ENCODE measurements around the gene ITGAX.
"Not testable (repeated sequence)": the region's sequence is repeated elsewhere in the genome, so short reads cannot be mapped to it uniquely, and the experiment has no call there.

The ITGAX gene

DNA sequence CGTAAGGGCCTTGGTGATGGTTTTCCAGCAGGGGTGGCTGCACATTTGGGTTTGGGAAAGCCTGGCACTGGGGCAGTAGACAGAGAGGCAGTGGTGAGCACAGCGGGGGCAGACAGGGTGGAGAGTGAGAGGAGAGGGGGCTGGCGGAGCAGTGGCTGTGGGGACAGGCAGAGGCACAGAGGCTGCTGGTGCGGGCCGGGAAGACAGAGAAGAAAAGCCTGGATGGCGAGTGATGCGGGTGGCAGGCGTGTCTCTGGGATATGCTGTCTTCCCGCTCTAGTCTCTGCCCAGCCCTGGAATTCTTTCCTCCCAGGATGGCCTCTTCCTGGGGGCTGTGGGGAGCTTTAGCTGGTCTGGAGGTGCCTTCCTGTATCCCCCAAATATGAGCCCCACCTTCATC is 55.1 kb downstream of the ITGAX start:
- no peak overlapping the region for H3K4me3 ChIP-seq (ENCODE audit: low read length)
- no peak for DNase-seq (ENCODE audit: low read depth)
- TF ChIP-seq, protein P1, sequence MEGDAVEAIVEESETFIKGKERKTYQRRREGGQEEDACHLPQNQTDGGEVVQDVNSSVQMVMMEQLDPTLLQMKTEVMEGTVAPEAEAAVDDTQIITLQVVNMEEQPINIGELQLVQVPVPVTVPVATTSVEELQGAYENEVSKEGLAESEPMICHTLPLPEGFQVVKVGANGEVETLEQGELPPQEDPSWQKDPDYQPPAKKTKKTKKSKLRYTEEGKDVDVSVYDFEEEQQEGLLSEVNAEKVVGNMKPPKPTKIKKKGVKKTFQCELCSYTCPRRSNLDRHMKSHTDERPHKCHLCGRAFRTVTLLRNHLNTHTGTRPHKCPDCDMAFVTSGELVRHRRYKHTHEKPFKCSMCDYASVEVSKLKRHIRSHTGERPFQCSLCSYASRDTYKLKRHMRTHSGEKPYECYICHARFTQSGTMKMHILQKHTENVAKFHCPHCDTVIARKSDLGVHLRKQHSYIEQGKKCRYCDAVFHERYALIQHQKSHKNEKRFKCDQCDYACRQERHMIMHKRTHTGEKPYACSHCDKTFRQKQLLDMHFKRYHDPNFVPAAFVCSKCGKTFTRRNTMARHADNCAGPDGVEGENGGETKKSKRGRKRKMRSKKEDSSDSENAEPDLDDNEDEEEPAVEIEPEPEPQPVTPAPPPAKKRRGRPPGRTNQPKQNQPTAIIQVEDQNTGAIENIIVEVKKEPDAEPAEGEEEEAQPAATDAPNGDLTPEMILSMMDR (IDR thresholded peaks at IDR 0.05; ENCODE audit: insufficient read depth, low read depth, low read length, missing control alignments), result no peak

DNA sequence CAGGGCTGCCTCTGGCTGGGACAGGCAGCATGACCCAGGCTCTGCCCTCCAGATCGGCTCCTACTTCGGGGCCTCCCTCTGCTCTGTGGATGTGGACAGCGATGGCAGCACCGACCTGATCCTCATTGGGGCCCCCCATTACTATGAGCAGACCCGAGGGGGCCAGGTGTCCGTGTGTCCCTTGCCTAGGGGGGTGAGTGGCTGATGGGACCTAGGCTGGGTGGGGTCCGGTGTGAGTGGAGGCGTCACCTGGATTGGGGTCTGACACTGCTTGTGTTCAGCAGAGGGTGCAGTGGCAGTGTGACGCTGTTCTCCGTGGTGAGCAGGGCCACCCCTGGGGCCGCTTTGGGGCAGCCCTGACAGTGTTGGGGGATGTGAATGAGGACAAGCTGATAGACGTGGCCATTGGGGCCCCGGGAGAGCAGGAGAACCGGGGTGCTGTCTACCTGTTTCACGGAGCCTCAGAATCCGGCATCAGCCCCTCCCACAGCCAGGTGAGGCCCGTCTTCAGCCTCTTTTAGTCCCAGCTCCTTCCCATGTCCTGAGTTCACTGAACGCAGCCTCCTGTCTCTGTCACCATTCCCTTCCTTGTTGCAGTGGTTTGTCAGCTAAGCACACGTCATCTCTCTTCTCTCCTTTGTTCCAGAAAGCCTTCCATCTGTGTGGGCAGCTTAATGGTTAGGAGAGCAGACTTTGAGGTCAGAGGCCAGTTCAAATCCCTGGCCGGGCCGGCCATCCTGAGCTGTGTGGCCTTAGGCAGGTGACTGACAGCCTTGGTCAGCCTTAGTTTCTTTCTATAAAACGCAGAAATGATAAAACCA is 56.3 kb downstream of the ITGAX start:
- DNase-seq (ENCODE audit: low read depth), result no peak
- TF ChIP-seq, protein P1 (IDR thresholded peaks at IDR 0.05; ENCODE audit: insufficient read depth, low read depth, low read length, missing control alignments), result no peak
- H3K4me3 ChIP-seq (ENCODE audit: low read length), result no peak overlapping the region

DNA sequence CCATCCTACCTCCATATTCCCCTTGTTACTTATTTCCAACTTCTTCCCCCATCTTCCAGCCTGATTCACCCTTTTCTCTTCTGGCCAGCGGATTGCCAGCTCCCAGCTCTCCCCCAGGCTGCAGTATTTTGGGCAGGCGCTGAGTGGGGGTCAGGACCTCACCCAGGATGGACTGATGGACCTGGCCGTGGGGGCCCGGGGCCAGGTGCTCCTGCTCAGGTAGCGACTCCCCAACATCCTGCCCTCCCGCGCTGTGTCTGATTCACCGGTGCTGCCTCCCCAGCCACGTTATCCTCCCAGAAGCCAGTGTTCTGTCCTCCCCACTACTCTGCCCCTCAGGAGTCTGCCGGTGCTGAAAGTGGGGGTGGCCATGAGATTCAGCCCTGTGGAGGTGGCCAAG is 57.8 kb downstream of the ITGAX start:
- no peak overlapping the region for H3K4me3 ChIP-seq (ENCODE audit: low read length)
- TF ChIP-seq, protein P1 (IDR thresholded peaks at IDR 0.05; ENCODE audit: insufficient read depth, low read depth, low read length, missing control alignments), result no peak
- no peak for DNase-seq (ENCODE audit: low read depth)

- DNase-seq (ENCODE audit: low read depth), result no peak
- TF ChIP-seq, protein P1 (IDR thresholded peaks at IDR 0.05; ENCODE audit: insufficient read depth, low read depth, low read length, missing control alignments), result no peak
- H3K4me3 ChIP-seq (ENCODE audit: low read length), result no peak overlapping the region
These were observed 58.4 kb downstream of the ITGAX start for GRCh38 chr16:31413381-31413780.

DNA sequence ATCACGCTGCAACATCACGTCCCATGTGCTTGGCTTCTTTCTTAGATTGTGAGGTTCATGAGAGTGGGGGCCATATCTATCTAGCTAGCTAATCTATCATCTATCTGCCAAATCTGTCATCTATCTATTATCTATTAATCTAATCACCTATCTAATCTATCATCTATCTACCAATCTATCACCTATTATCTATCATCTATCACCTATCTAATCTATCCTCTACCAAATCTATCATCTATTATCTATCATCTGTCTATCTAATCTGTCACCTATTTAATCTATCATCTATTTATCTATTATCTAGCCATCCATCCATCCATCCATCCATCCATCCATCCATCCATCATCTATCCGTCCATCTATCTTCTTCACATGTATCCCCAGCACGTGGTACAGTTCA is 59.0 kb downstream of the ITGAX start:
- TF ChIP-seq, protein P1 (IDR thresholded peaks at IDR 0.05; ENCODE audit: insufficient read depth, low read depth, low read length, missing control alignments), result no peak
- DNase-seq (ENCODE audit: low read depth), result no peak
- H3K4me3 ChIP-seq (ENCODE audit: low read length), result no peak overlapping the region

DNA sequence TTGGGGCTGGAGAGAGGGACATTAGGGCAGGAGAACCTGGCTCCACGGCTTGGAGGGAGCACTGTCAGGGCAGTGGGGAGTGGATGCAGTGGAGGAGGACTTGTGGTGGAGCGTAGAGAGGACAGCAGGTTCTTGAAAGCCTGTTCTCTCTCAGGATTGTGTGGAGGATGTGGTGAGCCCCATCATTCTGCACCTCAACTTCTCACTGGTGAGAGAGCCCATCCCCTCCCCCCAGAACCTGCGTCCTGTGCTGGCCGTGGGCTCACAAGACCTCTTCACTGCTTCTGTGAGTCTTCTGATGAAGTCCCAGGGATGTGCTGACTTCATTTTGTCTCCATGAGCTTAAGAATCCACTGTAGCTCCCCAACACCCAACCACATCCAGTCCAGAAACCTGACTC is 59.7 kb downstream of the ITGAX start:
- H3K4me3 ChIP-seq (ENCODE audit: low read length), result no peak overlapping the region
- no peak for DNase-seq (ENCODE audit: low read depth)
- TF ChIP-seq, protein P1 (IDR thresholded peaks at IDR 0.05; ENCODE audit: insufficient read depth, low read depth, low read length, missing control alignments), result no peak

- no peak overlapping the region for H3K4me3 ChIP-seq (ENCODE audit: low read length)
- no peak for DNase-seq (ENCODE audit: low read depth)
- TF ChIP-seq, protein P1 (IDR thresholded peaks at IDR 0.05; ENCODE audit: insufficient read depth, low read depth, low read length, missing control alignments), result no peak
These were observed 61.4 kb downstream of the ITGAX start for GRCh38 chr16:31416371-31416770.

DNA sequence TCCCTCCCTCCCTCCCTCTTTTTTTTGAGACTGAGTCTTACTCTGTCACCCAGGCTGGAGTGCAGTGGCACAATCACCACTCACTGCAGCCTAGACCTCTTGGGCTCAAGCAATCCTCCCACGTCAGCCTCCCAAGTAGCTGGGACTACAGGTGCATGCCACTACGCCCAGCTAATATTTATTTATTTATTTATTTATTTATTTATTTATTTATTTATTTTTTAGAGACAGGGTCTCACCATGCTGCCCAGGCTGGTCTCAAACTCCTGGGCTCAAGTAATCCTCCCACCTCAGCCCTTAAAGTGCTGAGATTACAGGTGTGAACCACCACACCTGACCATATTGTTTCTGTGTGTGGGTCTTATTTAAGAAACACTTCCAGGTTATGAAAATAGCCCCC is 62.1 kb downstream of the ITGAX start:
- not testable (repeated sequence) for H3K4me3 ChIP-seq (ENCODE audit: low read length); DNase-seq (ENCODE audit: low read depth)
